GM21390 (cell line): Measurements from ENCODE around the gene TLR6.
"Not testable (repeated sequence)": the region's sequence is repeated elsewhere in the genome, so short reads cannot be mapped to it uniquely, and the experiment has no call there.

Experiments used
- ATAC-seq: cut with Tn5 transposase; IDR thresholded peaks from one replicate; pipeline ENCODE4 v1.9.1; 2021; ENCODE audit not compliant: unreplicated experiment

The TLR6 gene

GRCh38 chr4:38823766-38824165 lies 32.9 kb downstream of the TLR6 start:
- no peak for ATAC-seq

GRCh38 chr4:38822748-38823303 lies 33.8 kb downstream of the TLR6 start:
- no peak for ATAC-seq

- ATAC-seq, result no peak
These were observed 34.9 kb downstream of the TLR6 start for GRCh38 chr4:38821739-38822138.

GRCh38 chr4:38820329-38821061 lies 36.1 kb downstream of the TLR6 start:
- ATAC-seq, result peak; percentile 39

- no peak for ATAC-seq
These were observed 37.0 kb downstream of the TLR6 start for GRCh38 chr4:38819569-38819968.

DNA sequence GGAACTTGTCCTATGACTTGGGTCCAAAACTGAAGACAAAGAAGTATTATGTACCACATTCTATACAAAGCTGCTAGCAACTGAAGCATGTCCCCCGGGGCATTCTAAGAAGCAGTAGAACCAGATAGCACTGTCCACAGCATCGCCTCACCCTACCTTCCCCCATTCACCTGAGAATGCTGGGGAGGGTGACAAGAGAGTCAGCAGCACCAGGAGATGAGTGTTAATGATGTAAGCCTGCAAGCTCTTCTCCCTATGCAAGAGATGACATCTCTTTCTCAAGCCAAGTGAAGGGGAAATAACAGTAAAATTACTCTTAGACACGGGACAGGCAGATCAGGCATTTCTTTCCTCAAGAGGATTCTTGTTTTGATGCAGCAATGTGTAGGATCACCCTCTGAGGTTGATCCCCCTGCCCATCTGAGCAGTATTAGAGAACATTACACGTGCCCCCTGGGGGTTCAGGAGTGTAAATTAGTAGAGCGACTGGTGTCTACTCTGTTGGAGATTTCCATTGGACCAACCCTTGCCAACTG lies 38.1 kb downstream of the TLR6 start:
- ATAC-seq, result no peak

- no peak for ATAC-seq
These were observed 40.5 kb downstream of the TLR6 start for GRCh38 chr4:38815885-38816782.

- ATAC-seq, result no peak
These were observed 42.2 kb downstream of the TLR6 start for GRCh38 chr4:38814386-38814785.

DNA sequence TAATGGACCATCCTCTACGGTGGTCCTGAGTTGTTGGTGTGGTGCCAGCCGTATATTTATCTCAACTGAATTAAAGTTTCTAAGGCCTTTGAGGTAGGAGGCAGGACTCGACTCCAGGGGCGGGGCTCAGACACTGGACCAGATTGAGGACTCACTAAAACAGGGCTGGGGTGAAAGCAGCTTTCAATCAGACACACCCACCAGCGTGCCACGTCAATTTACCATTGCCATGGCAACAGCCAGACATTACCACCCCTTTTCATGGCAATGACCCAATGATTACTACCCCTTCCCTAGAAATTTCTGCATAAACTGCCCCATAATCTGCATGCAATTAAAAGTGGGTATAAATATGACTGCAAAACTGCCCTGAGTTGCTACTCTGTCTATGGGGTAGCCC lies 45.3 kb downstream of the TLR6 start:
- ATAC-seq, result no peak

DNA sequence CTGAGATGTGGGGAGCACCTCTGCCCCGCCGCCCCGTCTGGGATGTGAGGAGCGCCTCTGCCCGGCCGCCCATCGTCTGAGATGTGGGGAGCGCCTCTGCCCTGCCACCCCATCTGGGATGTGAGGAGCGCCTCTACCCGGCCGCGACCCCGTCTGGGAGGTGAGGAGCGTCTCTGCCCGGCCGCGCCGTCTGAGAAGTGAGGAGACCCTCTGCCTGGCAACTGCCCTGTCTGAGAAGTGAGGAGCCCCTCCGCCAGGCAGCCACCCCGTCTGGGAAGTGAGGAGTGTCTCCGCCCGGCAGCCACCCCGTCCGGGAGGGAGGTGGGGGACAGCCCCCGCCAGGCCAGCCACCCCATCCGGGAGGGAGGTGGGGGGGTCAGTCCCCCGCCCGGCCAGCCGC lies 49.2 kb downstream of the TLR6 start:
- not testable (repeated sequence) for ATAC-seq

DNA sequence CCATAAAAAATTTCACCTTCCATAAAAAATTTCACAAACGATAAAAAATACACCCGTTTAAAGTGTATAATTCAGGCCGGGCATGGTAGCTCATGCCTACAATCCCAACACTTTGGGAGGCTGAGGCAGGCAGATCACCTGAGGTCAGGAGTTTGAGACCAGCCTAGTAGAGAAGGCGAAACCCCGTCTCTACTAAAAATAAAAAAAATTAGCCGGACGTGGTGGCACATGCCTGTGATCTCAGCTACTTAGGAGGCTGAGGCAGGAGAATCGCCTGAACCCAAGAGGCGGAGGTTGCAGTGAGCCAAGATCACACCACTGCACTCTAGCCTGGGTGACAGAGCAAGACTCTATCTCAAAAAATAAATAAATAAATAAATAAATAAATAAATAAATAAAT lies 50.4 kb downstream of the TLR6 start:
- ATAC-seq, result not testable (repeated sequence)

DNA sequence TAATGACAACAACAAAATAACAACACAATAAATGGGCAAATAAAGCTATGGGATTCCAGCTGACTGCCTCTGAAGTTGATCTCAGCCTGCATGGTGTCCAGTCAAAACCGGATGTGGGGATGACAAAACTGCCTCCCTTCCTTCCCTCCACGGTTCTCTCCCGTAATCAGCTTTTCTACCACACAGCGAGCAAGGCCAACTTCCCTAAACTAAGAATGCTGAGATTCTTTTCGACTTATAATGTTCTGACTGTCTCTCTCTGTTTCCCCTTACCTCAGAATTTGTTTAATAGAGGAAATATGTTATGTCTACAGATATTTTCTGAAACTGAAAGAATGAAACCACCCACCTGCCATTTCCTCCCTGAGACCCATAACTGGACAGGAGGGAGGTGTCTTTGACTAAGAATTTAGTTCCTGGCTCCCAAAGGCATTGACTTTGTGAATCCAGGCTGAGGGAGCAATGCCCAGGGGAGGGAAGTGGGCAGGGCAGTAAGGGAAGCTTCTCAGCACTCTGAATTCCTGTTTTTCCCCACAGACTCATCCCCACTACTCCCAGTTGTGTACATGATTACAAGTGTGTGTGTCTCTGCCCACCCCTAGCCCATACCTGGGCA lies 51.0 kb downstream of the TLR6 start:
- peak; percentile 79 for ATAC-seq

DNA sequence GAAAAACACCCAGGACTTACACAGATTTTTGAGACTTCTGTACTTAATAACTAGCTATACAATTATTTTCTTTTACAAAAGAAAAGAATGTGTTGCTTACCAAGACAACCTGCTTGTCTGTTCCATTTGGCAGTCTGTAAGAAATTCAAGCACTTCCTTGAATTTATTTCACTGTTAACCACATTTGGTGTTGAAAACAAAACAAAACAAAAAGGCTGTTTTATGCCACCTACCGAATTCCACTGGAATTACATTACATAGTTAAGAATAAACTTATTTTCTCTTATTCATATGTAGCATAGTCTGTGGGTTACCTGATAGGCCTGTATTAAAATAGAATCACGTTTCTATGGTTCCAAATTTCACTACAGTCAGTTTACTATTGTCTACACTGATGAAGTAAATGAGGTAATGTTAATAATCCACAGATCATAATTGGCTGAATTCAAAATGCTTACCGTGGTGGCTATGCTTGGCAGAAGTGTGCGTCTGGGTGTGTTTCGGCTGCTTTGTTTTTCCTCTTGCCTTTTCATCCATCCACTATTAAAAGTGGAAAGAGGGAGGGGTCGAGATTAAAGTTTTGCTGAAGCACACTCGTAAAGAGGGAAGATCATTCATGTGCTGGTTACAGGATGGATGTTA lies 51.8 kb downstream of the TLR6 start, which contains the start of gene TLR1:
Gene TLR1 (minus strand): TSS at position 138 of the 642 bp plus-strand sequence. CDS start 5,960 bp downstream, outside the sequence.
- ATAC-seq, result peak; percentile 23

DNA sequence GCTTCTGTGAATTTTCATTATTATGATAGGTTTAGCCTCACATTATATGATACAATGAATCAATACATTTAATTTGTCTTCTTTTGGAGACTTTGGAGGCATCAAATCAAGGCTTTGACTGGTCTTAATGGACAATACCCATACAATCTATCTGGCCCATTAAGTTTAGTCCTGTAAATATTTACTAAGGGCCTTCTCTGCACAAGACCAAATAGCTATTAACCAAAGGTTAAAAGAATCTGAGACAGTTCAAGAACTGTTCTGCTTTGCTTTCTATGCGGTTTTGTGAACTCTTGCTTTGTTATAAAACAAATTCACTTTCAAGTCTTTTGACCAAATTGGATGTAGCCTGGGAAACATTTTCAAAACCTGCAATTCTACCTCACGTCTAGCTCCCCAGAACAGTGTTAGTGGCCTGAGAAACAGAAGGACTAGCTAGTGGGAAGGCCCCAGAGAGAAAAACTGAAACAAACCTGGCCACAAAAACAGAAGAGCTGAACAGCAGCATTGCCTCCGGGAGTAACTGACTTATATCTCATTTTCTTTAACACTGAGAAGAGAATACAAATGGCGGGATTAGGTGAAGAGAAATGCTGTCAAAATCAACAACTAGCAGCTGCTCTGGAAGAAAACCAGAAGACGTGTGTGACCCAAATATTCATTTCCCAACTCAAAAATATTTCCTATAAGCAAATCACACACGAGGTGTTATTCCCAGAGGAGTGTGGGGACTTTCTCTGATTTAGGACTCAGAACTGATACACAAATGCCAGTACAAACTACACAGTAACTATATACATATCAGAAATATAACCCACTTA lies 52.6 kb downstream of the TLR6 start:
- ATAC-seq, result peak; percentile 54

- no peak for ATAC-seq
These were observed 53.9 kb downstream of the TLR6 start for GRCh38 chr4:38802561-38803355.

DNA sequence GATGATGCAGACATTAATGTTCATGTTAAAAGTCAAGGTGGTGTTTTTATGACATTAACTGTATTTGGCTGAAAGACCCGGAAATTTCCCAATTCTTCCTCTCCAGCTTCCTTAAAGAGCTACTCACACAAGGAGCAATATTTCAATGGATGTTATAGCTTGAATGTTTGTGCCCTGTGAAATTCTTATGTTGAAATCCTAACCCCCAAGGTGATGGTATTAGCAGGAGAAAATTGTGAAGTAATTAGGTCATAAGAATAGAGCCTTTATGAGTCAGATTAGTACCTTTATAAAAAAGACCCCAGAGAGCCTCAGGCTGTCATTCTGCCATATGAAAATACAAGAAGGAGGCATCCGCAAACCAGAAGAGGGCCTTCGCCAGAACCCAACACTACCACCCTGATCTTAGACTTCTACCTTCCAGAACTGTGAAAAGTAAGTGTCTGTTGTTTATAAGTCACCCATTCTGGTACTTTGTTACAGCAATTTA lies 55.6 kb downstream of the TLR6 start:
- no peak for ATAC-seq

DNA sequence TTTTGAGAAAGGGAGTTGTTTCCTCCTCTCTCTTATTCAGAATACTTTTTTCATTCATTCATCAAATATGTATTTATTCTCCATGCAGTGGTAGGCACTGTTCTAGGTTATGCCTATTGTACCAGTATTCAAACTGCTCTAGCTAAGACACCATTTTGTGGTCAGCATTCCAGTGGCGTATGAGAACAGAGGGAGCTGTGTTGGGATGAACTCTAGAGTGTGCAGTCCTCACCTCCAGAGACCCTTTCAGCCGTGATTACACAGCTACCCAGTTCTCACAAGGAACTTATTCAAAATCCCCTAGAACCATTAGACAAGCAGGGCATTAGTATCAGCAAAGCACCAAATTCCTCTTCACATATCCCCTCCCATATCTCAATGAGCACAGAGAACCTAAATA lies 56.3 kb downstream of the TLR6 start:
- ATAC-seq, result no peak

DNA sequence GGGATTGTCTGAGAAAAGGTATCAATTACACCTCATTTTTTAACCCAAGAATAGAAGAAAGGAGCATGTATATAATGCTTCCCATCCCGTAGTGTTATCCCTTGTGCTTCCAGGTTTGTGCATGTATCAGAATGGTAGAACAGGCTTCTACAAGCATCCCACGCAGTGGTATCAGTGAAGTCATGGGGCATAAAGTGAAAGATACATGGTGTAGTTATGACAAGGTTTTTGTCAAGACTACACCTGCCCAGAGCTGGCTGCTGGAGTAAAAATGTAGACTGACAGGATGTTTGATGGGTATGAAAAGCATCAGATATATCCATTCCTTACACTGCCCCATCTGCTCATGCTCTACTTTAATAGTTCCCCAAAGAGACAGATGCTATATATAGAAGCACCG lies 61.5 kb downstream of the TLR6 start:
- ATAC-seq, result no peak

DNA sequence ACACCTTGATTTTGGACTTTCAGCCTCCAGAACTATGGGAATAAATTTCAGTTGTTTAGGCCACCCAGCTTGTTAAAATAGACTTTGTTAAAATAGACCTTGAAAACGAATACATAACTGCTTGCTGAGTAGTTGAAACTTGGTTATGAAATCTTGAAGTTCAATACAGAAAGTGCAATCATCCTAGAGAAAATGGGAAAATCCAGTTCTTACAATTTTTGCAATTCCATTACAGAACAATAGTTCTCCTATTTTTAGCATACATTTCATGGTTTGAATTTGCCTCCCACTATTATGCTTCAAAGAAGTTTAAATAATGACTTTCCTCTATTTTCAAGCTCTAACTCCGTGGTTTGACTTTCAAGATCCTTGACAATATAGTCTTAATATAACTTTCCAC lies 62.6 kb downstream of the TLR6 start:
- ATAC-seq, result no peak
